ENCODE data around the gene SAA1.

SAA1 gene

GRCh38 chr11:18288911-18289310 is 22.8 kb downstream of the SAA1 start:
- Histone ChIP-seq H3K36me3 (ENCODE audit: insufficient read depth, low read length) (peaks cover 40% of the 10 kb centered on the region), H3K27me3 (ENCODE audit: control insufficient read depth in 1 of 2, insufficient read depth in 2 of 2, low read length in 2 of 2) (no peaks in the 10 kb centered on the region), H3K9ac (ENCODE audit: low read length) (no peak overlapping the region), H3K9me3 (ENCODE audit: low read length) (no peaks in the 10 kb centered on the region), H3K27ac (ENCODE audit: low read depth, low read length) (no peak overlapping the region), H3K4me1 (ENCODE audit: insufficient read depth, low read length) (no peaks in the 10 kb centered on the region), H3K4me3 (ENCODE audit: low read depth in 1 of 2, low read length in 2 of 2) (no peak overlapping the region)

GRCh38 chr11:18294862-18295261 is 28.8 kb downstream of the SAA1 start:
- no peak overlapping the region for H3K27ac ChIP-seq (ENCODE audit: low read depth, low read length)

GRCh38 chr11:18295316-18295715 is 29.3 kb downstream of the SAA1 start:
- Histone ChIP-seq H3K4me1 (ENCODE audit: insufficient read depth, low read length) (no peaks in the 10 kb centered on the region), H3K36me3 (ENCODE audit: insufficient read depth, low read length) (peaks cover 48% of the 10 kb centered on the region), H3K27ac (ENCODE audit: low read depth, low read length) (no peak overlapping the region)

More at GRCh38 chr11:18294862-18295261, 28.8 kb downstream of the SAA1 start:
- H3K9me3 ChIP-seq (ENCODE audit: low read length): no peaks in the 10 kb centered on the region
- H3K27me3 ChIP-seq (ENCODE audit: control insufficient read depth in 1 of 2, insufficient read depth in 2 of 2, low read length in 2 of 2): no peaks in the 10 kb centered on the region
- no peak overlapping the region for H3K9ac ChIP-seq (ENCODE audit: low read length)
- no peaks in the 10 kb centered on the region for H3K4me1 ChIP-seq (ENCODE audit: insufficient read depth, low read length)
- H3K4me3 ChIP-seq (ENCODE audit: low read depth in 1 of 2, low read length in 2 of 2): no peak overlapping the region
- peaks cover 48% of the 10 kb centered on the region for H3K36me3 ChIP-seq (ENCODE audit: insufficient read depth, low read length)

GRCh38 chr11:18299721-18300120 is 33.7 kb downstream of the SAA1 start:
- H3K27me3 ChIP-seq (ENCODE audit: control insufficient read depth in 1 of 2, insufficient read depth in 2 of 2, low read length in 2 of 2): no peaks in the 10 kb centered on the region
- no peaks in the 10 kb centered on the region for H3K9me3 ChIP-seq (ENCODE audit: low read length)
- no peak overlapping the region for H3K27ac ChIP-seq (ENCODE audit: low read depth, low read length)
- no peak overlapping the region for H3K9ac ChIP-seq (ENCODE audit: low read length)
- peaks cover 41% of the 10 kb centered on the region for H3K36me3 ChIP-seq (ENCODE audit: insufficient read depth, low read length)
- H3K4me3 ChIP-seq (ENCODE audit: low read depth in 1 of 2, low read length in 2 of 2): no peak overlapping the region
- no peaks in the 10 kb centered on the region for H3K4me1 ChIP-seq (ENCODE audit: insufficient read depth, low read length)

More at GRCh38 chr11:18295316-18295715, 29.3 kb downstream of the SAA1 start:
- Histone ChIP-seq H3K4me3 (ENCODE audit: low read depth in 1 of 2, low read length in 2 of 2) (no peak overlapping the region), H3K9ac (ENCODE audit: low read length) (no peak overlapping the region), H3K9me3 (ENCODE audit: low read length) (no peaks in the 10 kb centered on the region), H3K27me3 (ENCODE audit: control insufficient read depth in 1 of 2, insufficient read depth in 2 of 2, low read length in 2 of 2) (no peaks in the 10 kb centered on the region)

GRCh38 chr11:18304745-18305144 is 38.7 kb downstream of the SAA1 start:
- peaks cover 31% of the 10 kb centered on the region for H3K36me3 ChIP-seq (ENCODE audit: insufficient read depth, low read length)
- no peak overlapping the region for H3K27ac ChIP-seq (ENCODE audit: low read depth, low read length)
- H3K9ac ChIP-seq (ENCODE audit: low read length): no peak overlapping the region
- no peaks in the 10 kb centered on the region for H3K4me1 ChIP-seq (ENCODE audit: insufficient read depth, low read length)
- H3K27me3 ChIP-seq (ENCODE audit: control insufficient read depth in 1 of 2, insufficient read depth in 2 of 2, low read length in 2 of 2): no peaks in the 10 kb centered on the region
- H3K4me3 ChIP-seq (ENCODE audit: low read depth in 1 of 2, low read length in 2 of 2): no peak overlapping the region
- H3K9me3 ChIP-seq (ENCODE audit: low read length): no peaks in the 10 kb centered on the region

GRCh38 chr11:18307461-18308139 is 41.5 kb downstream of the SAA1 start:
- Histone ChIP-seq H3K27me3 (ENCODE audit: control insufficient read depth in 1 of 2, insufficient read depth in 2 of 2, low read length in 2 of 2) (no peaks in the 10 kb centered on the region), H3K4me1 (ENCODE audit: insufficient read depth, low read length) (no peaks in the 10 kb centered on the region), H3K9ac (ENCODE audit: low read length) (no peak overlapping the region), H3K27ac (ENCODE audit: low read depth, low read length) (no peak overlapping the region), H3K9me3 (ENCODE audit: low read length) (no peaks in the 10 kb centered on the region), H3K4me3 (ENCODE audit: low read depth in 1 of 2, low read length in 2 of 2) (no peak overlapping the region), H3K36me3 (ENCODE audit: insufficient read depth, low read length) (peaks cover 44% of the 10 kb centered on the region)

GRCh38 chr11:18308242-18308641 is 42.2 kb downstream of the SAA1 start:
- no peaks in the 10 kb centered on the region for H3K9me3 ChIP-seq (ENCODE audit: low read length)
- H3K27ac ChIP-seq (ENCODE audit: low read depth, low read length): no peak overlapping the region
- H3K4me3 ChIP-seq (ENCODE audit: low read depth in 1 of 2, low read length in 2 of 2): no peak overlapping the region
- H3K27me3 ChIP-seq (ENCODE audit: control insufficient read depth in 1 of 2, insufficient read depth in 2 of 2, low read length in 2 of 2): no peaks in the 10 kb centered on the region
- H3K9ac ChIP-seq (ENCODE audit: low read length): no peak overlapping the region
- H3K36me3 ChIP-seq (ENCODE audit: insufficient read depth, low read length): peaks cover 42% of the 10 kb centered on the region
- H3K4me1 ChIP-seq (ENCODE audit: insufficient read depth, low read length): no peaks in the 10 kb centered on the region

GRCh38 chr11:18309691-18310090 is 43.6 kb downstream of the SAA1 start:
- H3K9me3 ChIP-seq (ENCODE audit: low read length): no peaks in the 10 kb centered on the region
- no peak overlapping the region for H3K4me3 ChIP-seq (ENCODE audit: low read depth in 1 of 2, low read length in 2 of 2)
- no peak overlapping the region for H3K27ac ChIP-seq (ENCODE audit: low read depth, low read length)
- H3K9ac ChIP-seq (ENCODE audit: low read length): no peak overlapping the region
- no peaks in the 10 kb centered on the region for H3K4me1 ChIP-seq (ENCODE audit: insufficient read depth, low read length)
- H3K27me3 ChIP-seq (ENCODE audit: control insufficient read depth in 1 of 2, insufficient read depth in 2 of 2, low read length in 2 of 2): no peaks in the 10 kb centered on the region
- peaks cover 32% of the 10 kb centered on the region for H3K36me3 ChIP-seq (ENCODE audit: insufficient read depth, low read length)

GRCh38 chr11:18310800-18311340 is 44.8 kb downstream of the SAA1 start:
- H3K36me3 ChIP-seq (ENCODE audit: insufficient read depth, low read length): peaks cover 22% of the 10 kb centered on the region
- H3K9me3 ChIP-seq (ENCODE audit: low read length): no peaks in the 10 kb centered on the region
- H3K9ac ChIP-seq (ENCODE audit: low read length): no peak overlapping the region
- no peaks in the 10 kb centered on the region for H3K4me1 ChIP-seq (ENCODE audit: insufficient read depth, low read length)
- no peak overlapping the region for H3K27ac ChIP-seq (ENCODE audit: low read depth, low read length)
- no peak overlapping the region for H3K4me3 ChIP-seq (ENCODE audit: low read depth in 1 of 2, low read length in 2 of 2)
- H3K27me3 ChIP-seq (ENCODE audit: control insufficient read depth in 1 of 2, insufficient read depth in 2 of 2, low read length in 2 of 2): no peaks in the 10 kb centered on the region

- H3K9ac ChIP-seq (ENCODE audit: low read length): no peak overlapping the region
- H3K27ac ChIP-seq (ENCODE audit: low read depth, low read length): no peak overlapping the region
- no peak overlapping the region for H3K4me3 ChIP-seq (ENCODE audit: low read depth in 1 of 2, low read length in 2 of 2)
- H3K9me3 ChIP-seq (ENCODE audit: low read length): no peaks in the 10 kb centered on the region
- H3K4me1 ChIP-seq (ENCODE audit: insufficient read depth, low read length): no peaks in the 10 kb centered on the region
- H3K36me3 ChIP-seq (ENCODE audit: insufficient read depth, low read length): peaks cover 17% of the 10 kb centered on the region
- H3K27me3 ChIP-seq (ENCODE audit: control insufficient read depth in 1 of 2, insufficient read depth in 2 of 2, low read length in 2 of 2): no peaks in the 10 kb centered on the region
These were observed 45.9 kb downstream of the SAA1 start for GRCh38 chr11:18312012-18312411.

GRCh38 chr11:18312663-18313420 is 46.8 kb downstream of the SAA1 start:
- Histone ChIP-seq H3K4me1 (ENCODE audit: insufficient read depth, low read length) (no peaks in the 10 kb centered on the region), H3K27me3 (ENCODE audit: control insufficient read depth in 1 of 2, insufficient read depth in 2 of 2, low read length in 2 of 2) (no peaks in the 10 kb centered on the region), H3K27ac (ENCODE audit: low read depth, low read length) (no peak overlapping the region), H3K9ac (ENCODE audit: low read length) (no peak overlapping the region), H3K4me3 (ENCODE audit: low read depth in 1 of 2, low read length in 2 of 2) (no peak overlapping the region), H3K36me3 (ENCODE audit: insufficient read depth, low read length) (peaks cover 17% of the 10 kb centered on the region), H3K9me3 (ENCODE audit: low read length) (no peaks in the 10 kb centered on the region)

Data from muscle layer of colon (tissue), 2 donors.